SW 1271 (cell line): ENCODE measurements around the gene DRP2.
"Not testable (repeated sequence)": the region's sequence is repeated elsewhere in the genome, so short reads cannot be mapped to it uniquely, and the experiment has no call there.

Experiments used
- DNase-seq, 2 experiments: peaks; one replicate each; lab custom pipeline; 2025; lab: John Stamatoyannopoulos, UW

DRP2 gene

DNA sequence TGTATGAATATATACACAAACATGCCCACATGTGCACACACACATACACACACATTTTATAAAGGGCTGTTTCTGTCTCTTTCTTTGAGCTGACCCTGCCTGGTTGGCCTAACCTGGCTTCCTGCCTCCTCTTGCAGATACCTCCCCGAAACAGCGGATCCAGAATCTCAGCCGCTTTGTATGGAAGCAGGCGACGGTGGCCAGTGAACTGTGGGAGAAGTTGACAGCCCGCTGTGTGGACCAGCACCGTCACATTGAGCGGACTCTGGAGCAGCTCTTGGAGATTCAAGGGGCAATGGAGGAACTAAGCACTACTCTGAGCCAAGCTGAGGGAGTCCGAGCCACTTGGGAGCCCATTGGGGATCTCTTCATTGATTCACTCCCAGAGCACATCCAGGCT is 21.9 kb downstream of the DRP2 start:
- no peak for DNase-seq

DNA sequence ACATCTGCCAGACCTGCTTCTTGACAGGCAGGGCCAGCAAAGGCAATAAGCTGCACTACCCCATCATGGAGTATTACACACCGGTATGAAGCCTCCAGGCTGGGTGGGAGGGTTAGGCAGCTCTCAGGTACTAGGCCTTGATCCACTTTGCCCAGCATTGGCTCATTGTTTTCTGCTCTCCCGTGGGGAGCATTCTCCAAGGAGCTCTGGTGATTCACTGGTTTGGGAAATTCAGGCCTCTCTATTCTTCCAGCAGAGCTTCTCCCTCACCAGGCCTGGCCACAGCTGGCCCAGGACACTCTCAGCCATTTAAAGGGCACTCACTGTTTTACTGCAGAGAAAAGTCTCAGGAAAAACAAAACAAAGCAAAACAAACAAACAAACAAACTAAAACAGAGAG is 33.0 kb downstream of the DRP2 start:
- no peak for DNase-seq

DNA sequence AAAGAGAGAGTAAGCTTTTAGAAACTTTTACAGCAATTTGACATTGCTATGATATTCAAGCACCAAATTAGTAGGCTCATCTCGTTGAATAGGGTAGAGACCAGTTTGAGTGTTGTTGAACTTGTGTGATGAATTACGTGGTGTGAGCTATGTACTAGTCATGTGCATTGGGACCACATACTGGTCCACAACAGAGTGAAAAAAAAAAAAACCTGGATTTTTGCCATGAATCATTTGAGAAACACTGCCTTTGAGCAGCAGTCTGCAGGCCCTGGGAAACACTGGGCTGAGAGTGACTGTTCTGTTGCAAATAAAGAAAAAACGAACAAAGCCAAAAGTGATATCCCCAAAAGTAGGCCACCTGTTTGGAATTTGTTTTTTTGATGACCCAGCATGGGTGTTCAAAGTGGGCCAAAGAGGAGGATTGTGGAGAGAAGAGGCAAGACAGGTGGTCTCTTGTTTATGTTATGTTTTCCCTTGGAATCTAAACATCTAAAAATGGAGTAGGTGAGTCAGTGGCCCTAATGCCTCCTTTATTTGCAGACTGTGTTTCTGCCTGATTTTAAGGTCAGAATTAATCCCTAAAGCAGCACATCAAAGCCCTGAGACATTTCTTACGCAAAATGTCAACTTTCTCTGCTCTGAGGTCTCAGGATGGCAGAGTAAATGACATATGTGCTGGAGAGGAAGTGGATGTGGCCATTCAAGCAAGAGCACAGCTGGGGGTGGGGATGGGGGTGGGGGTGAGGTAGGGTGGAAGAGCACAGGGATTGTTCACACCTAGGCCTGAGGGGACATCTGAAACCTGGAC is 38.1 kb downstream of the DRP2 start:
- no peak for DNase-seq

DNA sequence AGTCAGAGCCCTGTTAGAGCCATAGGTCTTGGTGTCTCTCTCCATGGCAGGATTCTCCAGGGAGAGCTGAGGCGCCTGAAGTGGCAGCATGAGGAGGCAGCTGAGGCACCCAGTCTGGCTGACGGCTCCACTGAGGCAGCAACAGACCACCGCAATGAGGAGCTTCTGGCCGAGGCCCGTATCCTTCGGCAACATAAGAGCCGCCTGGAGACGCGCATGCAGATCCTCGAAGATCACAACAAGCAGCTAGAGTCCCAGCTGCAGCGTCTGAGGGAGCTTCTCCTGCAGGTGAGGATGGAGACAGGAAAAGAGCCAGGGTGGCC is 38.6 kb downstream of the DRP2 start:
- DNase-seq: no peak

DNA sequence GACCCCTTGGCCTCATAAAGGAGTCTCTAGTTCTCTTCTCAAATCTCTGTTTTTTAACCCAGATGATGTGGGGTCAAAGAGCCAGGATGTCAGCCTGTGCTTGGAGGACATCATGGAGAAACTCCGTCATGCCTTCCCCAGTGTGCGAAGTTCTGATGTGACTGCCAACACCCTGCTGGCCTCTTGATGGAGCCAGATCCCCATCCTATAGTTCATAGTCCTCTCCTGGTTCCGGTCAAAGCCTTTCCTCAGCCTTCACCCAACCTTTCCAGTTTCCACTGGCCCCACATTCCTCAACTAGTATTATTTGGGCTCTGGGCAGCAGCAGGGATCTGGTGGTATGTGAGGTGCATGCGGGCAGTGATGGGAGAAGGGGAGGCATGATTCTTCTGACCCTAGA is 40.8 kb downstream of the DRP2 start:
- no peak for DNase-seq

DNA sequence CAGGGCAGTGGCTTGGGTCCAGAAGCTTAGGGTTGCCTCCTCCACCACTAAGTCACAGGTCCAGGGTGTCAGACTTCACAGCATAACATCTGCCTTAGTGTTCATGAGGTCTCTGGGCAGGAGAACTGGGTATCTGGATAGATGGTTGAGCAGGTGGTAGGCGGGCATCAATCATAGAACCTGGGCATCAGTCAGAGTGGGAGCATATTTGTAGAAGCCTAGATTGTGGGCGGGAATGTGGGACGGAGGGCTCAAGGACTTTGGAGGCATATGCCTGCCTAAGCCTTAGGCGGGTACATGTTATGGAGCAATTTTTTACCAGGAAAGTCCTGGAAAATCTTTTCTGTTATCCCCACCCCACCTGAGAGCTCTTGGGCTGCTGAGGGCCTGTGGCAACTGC is 43.0 kb downstream of the DRP2 start:
- no peak for DNase-seq

DNA sequence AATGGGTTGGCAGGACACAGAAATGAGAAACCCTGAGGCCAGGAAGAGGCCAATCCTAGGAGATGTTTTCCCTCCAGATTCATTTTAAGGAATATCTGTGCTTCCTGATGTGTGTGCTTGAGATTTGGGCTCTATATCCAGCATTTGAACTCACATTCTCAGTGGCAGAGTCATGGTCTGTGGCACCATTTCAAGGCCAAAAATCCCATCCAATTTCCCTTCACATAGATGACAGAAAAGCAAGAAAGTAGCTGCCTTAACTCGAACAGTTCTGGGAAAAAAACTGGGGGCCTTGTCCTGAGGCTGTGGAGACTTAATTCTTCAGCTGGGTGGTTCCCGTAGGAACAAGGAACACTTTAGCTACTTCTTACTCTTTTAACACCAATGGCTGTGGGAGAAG is 44.2 kb downstream of the DRP2 start:
- no peak for DNase-seq

DNA sequence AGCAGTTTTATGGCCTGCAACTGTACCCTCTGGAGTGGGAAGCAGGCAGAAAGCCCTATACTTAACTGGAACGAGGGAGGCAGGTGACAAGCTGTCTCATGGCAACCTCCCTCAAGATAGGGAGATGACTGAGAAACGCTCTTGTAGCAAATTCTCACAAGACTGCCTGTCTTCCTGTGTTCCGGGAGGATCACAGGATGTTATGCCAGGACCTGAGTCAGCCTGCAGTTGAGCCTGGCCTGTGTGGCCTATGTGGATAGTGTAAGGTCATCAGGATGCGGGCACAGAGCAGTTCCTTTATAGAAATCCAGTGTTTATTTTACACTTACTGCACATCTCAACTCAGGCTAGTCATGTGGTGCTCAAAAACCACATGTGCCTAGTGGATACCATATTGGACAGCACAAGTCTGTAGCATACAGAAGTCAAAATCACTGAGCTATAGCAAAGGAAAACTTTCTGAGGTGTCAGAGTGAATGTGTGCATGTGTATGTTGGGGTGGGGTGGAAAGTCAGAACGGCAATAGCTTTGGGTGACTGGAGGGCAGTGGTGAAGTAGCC is 46.4 kb downstream of the DRP2 start:
- peak in 1 of 2 experiments; percentile 0 for DNase-seq

DNA sequence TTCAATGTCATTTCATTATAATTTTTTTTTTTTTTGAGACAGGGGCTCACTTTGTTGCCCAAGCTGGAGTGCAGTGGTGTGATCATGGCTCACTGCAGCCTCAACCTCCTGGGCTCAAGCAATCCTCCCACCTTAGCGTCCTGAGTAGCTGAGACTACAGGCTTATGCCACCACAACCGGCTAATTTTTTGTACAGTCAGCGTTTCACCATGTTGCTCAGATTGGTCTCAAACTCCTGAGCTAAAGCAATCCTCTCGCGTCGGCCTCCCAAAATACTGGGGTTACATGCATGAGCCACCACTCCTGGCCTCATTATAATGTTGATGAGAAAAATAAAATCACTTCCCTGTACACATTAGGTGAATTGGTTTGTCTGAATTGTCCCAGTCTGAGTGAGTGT is 54.6 kb downstream of the DRP2 start:
- no peak for DNase-seq

DNA sequence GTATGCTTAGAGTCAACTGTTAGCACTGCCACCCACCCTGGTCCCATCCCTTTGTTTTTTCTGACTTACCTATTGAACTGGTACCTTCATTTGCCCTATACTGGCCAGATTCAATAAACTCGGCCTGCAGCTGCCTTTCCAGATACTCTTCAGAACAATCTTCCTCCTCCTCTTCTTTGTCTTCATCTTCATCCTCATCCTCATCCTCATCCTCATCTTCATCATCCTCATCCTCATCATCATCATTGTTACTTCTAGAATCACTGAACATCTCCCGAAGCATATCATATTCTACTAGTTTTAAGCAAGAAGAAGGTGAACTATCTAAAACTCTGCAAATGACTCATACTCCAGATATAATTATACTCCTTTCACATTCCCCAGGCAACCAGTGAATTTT is 56.7 kb downstream of the DRP2 start:
- DNase-seq: no peak

DNA sequence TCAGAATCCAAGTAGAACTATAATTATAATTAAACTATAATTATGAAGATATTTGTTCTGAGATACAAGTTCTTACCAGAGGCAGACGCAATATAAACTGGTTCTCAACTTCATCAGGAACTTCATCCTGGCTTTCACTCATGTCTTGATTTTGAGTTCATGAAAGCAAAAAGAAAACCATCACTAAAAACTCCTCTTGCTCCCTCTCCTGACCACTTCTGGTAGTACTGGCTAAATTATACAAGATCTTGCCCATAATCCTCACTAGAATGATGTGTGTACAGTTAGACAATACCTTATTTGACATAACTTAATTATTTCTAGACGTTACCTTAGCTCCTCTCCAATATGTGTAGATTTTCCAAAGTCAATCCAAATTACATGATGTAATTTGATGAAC is 67.8 kb downstream of the DRP2 start:
- DNase-seq: peak in 1 of 2 experiments; percentile 2

DNA sequence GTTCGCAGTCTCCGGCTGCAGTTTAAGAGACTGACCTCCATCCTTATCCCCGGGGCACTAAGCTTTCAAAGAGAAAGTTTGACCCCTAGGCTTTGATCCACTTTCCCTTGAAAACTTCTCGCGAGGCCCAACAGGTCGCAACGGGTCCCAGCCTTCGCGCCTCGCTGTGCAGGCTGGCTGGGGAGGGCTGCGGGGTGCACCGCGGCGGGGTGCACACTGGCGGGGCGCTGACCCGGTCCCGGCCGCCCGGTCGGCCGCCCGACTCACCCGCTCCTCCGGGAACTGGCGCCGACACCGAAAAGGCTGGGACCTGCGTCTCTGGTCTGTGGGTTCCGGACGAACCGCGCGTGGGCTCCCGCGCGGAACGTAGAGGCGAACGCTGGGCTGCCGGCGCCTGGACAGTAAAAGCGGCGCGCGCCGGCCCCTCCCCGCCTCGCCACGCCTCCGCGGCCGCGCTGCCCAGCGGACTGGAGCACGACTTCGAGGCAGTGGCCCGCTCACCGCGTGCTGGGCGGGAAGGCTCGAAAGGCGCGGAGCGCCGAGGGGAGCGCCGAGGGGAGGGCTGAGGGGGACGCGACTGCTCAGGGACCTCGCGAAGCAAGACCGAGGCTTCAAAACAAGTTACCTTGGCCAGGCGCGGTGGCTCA is 71.5 kb downstream of the DRP2 start, which contains the start of gene TAF7L:
TAF7L (minus strand) TSS at position 378 of the 647 bp plus-strand sequence. CDS start 3,791 bp downstream, outside the sequence.
- no peak for DNase-seq

DNA sequence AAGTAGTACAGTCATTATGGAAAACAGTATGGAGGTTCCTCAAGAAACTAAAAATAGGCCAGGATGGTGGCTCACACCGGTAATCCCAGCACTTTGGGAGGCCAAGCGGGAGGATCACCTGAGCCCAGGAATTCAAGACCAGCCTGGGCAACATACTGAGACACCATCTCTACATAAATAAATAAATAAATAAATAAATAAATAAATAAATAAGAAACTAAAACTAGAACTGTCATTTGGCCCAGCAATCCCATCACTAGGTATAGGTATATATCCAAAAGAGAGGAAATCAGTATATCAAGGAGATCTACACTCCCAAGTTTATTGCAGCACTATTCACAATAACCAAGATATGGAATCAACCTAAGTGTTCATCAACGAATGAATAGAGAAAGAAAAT is 76.0 kb downstream of the DRP2 start:
- DNase-seq: not testable (repeated sequence)

DNA sequence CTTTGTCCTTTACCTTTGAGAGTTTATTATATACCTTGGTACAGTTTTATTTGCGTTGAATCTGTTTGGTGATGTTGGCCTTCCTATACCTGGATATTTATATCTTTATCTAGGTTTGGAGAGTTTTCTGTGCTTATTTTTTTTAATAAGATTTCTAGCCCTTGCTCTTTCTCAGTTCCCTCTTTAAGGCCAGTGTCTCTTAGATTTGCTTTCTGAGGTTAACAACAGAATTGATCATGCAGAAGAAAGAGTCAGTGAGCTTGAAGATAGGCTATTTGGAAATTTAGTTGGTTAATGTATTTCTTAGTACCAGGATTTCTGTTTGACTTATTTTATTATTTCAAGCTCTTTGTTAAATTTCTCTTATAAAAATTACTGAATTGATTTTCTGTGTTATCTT is 84.2 kb downstream of the DRP2 start:
- no peak for DNase-seq
